ENCODE data around the gene HELB.

HELB gene

GRCh38 chr12:66269142-66269541 is 33.2 kb upstream of the HELB start:
- H3K4me3 ChIP-seq (replicated peaks; ENCODE audit: low read depth, low read length) = no peak overlapping the region
- no peak for DNase-seq (ENCODE audit: low read depth)
- TF ChIP-seq, protein P1, sequence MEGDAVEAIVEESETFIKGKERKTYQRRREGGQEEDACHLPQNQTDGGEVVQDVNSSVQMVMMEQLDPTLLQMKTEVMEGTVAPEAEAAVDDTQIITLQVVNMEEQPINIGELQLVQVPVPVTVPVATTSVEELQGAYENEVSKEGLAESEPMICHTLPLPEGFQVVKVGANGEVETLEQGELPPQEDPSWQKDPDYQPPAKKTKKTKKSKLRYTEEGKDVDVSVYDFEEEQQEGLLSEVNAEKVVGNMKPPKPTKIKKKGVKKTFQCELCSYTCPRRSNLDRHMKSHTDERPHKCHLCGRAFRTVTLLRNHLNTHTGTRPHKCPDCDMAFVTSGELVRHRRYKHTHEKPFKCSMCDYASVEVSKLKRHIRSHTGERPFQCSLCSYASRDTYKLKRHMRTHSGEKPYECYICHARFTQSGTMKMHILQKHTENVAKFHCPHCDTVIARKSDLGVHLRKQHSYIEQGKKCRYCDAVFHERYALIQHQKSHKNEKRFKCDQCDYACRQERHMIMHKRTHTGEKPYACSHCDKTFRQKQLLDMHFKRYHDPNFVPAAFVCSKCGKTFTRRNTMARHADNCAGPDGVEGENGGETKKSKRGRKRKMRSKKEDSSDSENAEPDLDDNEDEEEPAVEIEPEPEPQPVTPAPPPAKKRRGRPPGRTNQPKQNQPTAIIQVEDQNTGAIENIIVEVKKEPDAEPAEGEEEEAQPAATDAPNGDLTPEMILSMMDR (IDR thresholded peaks at IDR 0.05; ENCODE audit: low read length, missing control alignments) = no peak

GRCh38 chr12:66269757-66270383 is 32.4 kb upstream of the HELB start:
- no peak overlapping the region for H3K4me3 ChIP-seq (replicated peaks; ENCODE audit: low read depth, low read length)
- TF ChIP-seq, protein P1 (IDR thresholded peaks at IDR 0.05; ENCODE audit: low read length, missing control alignments) = peak; percentile 79
- peak; percentile 70 for DNase-seq (ENCODE audit: low read depth)

DNA sequence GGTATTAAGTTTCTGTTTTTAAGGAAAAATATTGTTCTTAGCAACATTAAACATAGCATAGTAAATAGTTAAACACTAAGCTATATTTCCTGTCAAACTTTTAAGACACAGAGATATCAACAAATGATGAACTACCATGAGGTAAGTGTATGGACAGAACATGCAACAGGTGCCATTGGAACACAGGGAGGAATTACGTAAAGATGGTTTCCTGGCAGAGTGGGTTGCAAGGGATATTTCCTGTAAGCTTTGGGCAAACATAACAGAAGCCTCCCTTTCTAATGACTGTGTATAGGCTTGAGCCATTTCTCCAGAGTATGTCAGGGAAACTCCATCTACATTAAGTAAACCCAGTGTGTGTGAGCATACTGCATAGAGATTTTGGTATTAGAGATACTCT is 31.7 kb upstream of the HELB start:
- no peak overlapping the region for H3K4me3 ChIP-seq (replicated peaks; ENCODE audit: low read depth, low read length)
- DNase-seq (ENCODE audit: low read depth) = no peak
- TF ChIP-seq, protein P1 (IDR thresholded peaks at IDR 0.05; ENCODE audit: low read length, missing control alignments) = no peak

DNA sequence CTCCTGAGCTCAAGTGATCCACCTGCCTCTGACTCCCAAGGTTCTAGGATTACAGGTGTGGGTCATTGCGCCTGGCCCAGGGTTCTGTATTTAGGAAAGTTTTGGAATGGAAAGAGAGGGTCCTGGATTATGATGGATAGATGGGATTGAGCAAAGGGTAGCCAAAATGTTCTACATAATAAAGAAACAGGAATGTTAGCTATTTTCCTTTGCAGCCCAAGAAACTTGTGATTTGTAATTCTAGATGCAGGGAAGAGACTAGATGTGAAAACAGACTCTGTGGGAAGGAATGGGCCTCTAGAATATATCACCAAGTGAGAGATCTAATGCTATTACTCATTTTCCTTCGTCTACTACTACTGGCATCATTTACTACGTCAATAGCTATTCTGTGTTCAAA is 29.6 kb upstream of the HELB start:
- H3K4me3 ChIP-seq (replicated peaks; ENCODE audit: low read depth, low read length) = no peak overlapping the region
- TF ChIP-seq, protein P1 (IDR thresholded peaks at IDR 0.05; ENCODE audit: low read length, missing control alignments) = no peak
- no peak for DNase-seq (ENCODE audit: low read depth)

DNA sequence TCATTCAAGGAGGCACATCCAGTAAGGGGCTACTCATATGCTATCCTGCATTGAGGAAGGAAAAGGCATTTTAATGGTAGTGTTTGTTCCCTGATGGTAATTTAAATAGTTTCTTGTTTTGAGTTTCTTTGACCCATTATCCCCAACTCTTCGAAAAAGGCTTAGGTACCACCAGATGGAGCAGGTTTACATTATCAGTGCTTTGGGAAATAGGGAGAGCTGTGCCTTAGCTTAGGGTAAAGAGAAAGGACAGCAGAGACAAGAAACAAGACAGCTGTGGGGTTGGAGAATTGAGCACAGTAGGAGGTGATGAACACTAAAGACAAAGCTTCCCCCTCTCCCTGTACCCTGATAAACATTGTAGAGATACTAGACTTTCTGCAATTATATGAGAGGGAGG is 29.1 kb upstream of the HELB start:
- H3K4me3 ChIP-seq (replicated peaks; ENCODE audit: low read depth, low read length) = no peak overlapping the region
- no peak for DNase-seq (ENCODE audit: low read depth)
- TF ChIP-seq, protein P1 (IDR thresholded peaks at IDR 0.05; ENCODE audit: low read length, missing control alignments) = no peak

- no peak overlapping the region for H3K4me3 ChIP-seq (replicated peaks; ENCODE audit: low read depth, low read length)
- no peak for DNase-seq (ENCODE audit: low read depth)
- TF ChIP-seq, protein P1 (IDR thresholded peaks at IDR 0.05; ENCODE audit: low read length, missing control alignments) = no peak
These were observed 27.3 kb upstream of the HELB start for GRCh38 chr12:66275040-66275439.

DNA sequence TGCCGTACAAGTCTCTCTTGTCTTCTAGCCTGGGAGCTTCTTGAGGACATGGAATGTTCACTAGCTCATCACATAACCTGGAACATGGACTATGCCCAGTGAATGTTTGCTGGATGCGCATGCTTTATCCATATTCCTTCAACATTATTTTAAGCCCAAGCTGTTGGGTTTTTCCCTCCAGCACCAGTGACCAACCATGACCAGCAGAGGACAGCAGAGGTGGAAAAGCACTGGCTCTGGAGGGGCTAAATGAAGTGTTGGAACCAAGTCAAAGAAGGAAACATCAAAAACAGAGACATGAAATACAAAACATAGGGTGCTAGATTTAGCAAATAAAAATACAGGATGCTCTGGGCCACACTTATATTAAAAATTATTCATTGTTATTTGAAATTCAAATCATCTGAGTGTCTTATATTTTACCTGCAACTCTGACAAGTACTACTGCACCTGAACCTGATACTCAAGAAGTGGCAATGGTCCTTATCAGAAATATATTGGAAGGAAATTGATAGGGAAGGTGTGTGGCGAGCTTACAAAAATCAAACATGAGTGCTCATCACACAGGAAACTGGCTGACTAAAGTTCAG is 23.1 kb upstream of the HELB start:
- DNase-seq (ENCODE audit: low read depth) = peak; percentile 54
- H3K4me3 ChIP-seq (replicated peaks; ENCODE audit: low read depth, low read length) = no peak overlapping the region
- TF ChIP-seq, protein P1 (IDR thresholded peaks at IDR 0.05; ENCODE audit: low read length, missing control alignments) = peak; percentile 94

Data from fibroblast of pulmonary artery (primary cell).